Amygdala (tissue), 56 donors: Measurements from ENCODE around the gene D2HGDH.

Experiments
- DNase-seq, 56 donors: peaks; one replicate each; lab custom pipeline; 2025; lab: John Stamatoyannopoulos, UW

Gene D2HGDH

GRCh38 chr2:241734467-241735208 is at the start of gene D2HGDH:
Gene D2HGDH (plus strand): TSS chr2:241734630. CDS start chr2:241735225, 595 bp downstream.
- DNase-seq: peak; percentile 11 to 97 (median 85)

- peak in 1 of 56 donors; percentile 50 for DNase-seq
Measured at GRCh38 chr2:241686324-241686649, 48.1 kb upstream of the D2HGDH start.

- peak; percentile 76 to 98 (median 93) for DNase-seq
Measured at GRCh38 chr2:241686650-241687425, 47.6 kb upstream of the D2HGDH start, which contains the start of gene DTYMK. Gene DTYMK (minus strand): TSS chr2:241686815. CDS start chr2:241686783, 32 bp downstream.

- DNase-seq: no peak
Measured at GRCh38 chr2:241689306-241689705, 45.1 kb upstream of the D2HGDH start.

- DNase-seq: no peak
Measured at GRCh38 chr2:241690202-241690717, 44.2 kb upstream of the D2HGDH start.

GRCh38 chr2:241692448-241692847 is 42.0 kb upstream of the D2HGDH start:
- DNase-seq: no peak

GRCh38 chr2:241695651-241696050 is 38.8 kb upstream of the D2HGDH start:
- no peak for DNase-seq

- DNase-seq: peak in 2 of 56 donors; percentile 11 to 58
Measured at GRCh38 chr2:241701149-241701398, 33.4 kb upstream of the D2HGDH start.

GRCh38 chr2:241701399-241702154 is 32.9 kb upstream of the D2HGDH start, which contains the start of gene ING5:
Gene ING5 (plus strand): TSS chr2:241702039. CDS start chr2:241702066, 27 bp downstream.
- peak in 55 of 56 donors; percentile 49 to 97 (median 85) for DNase-seq

GRCh38 chr2:241702155-241703031 is 32.0 kb upstream of the D2HGDH start:
- DNase-seq: peak; percentile 21 to 93 (median 79)

GRCh38 chr2:241703032-241703604 is 31.3 kb upstream of the D2HGDH start:
- DNase-seq: peak in 8 of 56 donors; percentile 10 to 65 (median 24)

- no peak for DNase-seq
Measured at GRCh38 chr2:241706537-241706936, 27.9 kb upstream of the D2HGDH start.

- DNase-seq: no peak
Measured at GRCh38 chr2:241708879-241709278, 25.6 kb upstream of the D2HGDH start.

GRCh38 chr2:241719093-241719492 is 15.3 kb upstream of the D2HGDH start:
- DNase-seq: no peak

- no peak for DNase-seq
Measured at GRCh38 chr2:241720099-241720498, 14.3 kb upstream of the D2HGDH start.

GRCh38 chr2:241720560-241720959 is 13.9 kb upstream of the D2HGDH start:
- no peak for DNase-seq

- no peak for DNase-seq
Measured at GRCh38 chr2:241721852-241722251, 12.6 kb upstream of the D2HGDH start.

GRCh38 chr2:241722896-241723454 is 11.5 kb upstream of the D2HGDH start:
- DNase-seq: no peak
